Measurements from ENCODE around the gene SEC22B. TPM values are rescaled to one million over a fixed set of nuclear protein-coding genes. Genes with fewer than 3 reads are reported as not detected.
"Not testable (repeated sequence)": the region's sequence is repeated elsewhere in the genome, so short reads cannot be mapped to it uniquely, and the experiment has no call there.

SEC22B gene
- total RNA-seq, 1 donor from 2014 or later: 26.7 TPM

GRCh38 chr1:120145806-120146205 is 30.5 kb downstream of the SEC22B start:
- DNase-seq (ENCODE audit: low read depth, low spot score): not testable (repeated sequence)

DNA sequence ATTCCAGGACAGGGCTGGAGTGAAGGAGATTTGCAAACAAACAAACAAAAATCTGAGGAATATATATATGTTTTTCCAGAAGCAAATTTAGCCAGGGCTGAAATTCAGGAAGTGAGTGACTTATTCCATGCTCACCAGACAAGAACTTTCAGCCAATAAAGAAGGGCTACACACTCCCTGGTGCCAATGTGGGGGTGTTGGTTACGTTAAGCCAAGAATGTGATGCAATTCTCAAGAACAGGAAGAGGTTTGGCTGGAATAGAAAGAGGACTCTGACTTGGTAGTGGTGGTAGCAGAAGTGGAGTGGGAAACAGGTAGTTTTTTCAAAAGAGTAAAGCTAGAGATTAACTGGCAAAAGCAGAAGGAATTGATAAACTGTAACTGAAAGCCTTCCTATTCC is 31.7 kb downstream of the SEC22B start:
- DNase-seq (ENCODE audit: low read depth, low spot score): not testable (repeated sequence)

- DNase-seq (ENCODE audit: low read depth, low spot score): not testable (repeated sequence)
Measured at GRCh38 chr1:120144169-120144568, 32.2 kb downstream of the SEC22B start.

GRCh38 chr1:120143334-120143733 is 33.0 kb downstream of the SEC22B start:
- DNase-seq (ENCODE audit: low read depth, low spot score): not testable (repeated sequence)

DNA sequence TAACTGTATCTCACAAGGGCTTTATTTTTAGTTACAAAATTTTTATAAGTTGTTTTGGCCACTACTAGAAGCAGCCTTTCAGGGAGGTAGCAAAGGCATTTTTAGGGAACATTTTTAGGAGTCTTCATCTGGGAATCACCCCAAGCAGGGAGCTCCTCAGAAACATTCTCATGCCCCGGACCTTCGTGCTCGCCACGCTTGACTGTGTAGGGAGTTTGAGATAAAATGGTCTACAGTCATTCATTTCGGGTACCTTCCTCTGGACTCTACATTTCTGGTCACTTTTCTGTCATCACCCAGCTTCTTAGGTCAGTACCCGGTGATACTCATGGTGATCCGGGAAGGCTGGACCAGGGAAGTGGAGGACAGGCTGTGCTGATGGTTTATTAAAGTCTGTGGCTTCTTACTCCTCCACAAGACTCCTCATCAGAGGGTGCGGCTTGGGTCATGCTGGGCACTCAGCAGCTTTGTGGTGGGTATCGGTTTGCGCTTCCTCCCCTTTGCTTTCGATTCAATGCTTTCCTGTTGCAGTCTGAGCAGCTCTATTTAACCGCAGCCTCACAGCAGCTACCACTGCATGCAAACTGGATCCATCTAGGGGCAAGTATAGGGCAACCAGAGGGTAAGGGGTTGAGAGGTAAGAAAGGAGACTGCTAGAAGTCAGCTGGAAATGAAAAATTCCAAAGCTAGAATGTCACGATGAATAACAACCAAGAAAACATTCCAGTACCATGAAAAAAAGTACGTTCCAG is 33.6 kb downstream of the SEC22B start:
- DNase-seq (ENCODE audit: low read depth, low spot score): not testable (repeated sequence)

GRCh38 chr1:120141865-120142264 is 34.5 kb downstream of the SEC22B start:
- DNase-seq (ENCODE audit: low read depth, low spot score): not testable (repeated sequence)

DNA sequence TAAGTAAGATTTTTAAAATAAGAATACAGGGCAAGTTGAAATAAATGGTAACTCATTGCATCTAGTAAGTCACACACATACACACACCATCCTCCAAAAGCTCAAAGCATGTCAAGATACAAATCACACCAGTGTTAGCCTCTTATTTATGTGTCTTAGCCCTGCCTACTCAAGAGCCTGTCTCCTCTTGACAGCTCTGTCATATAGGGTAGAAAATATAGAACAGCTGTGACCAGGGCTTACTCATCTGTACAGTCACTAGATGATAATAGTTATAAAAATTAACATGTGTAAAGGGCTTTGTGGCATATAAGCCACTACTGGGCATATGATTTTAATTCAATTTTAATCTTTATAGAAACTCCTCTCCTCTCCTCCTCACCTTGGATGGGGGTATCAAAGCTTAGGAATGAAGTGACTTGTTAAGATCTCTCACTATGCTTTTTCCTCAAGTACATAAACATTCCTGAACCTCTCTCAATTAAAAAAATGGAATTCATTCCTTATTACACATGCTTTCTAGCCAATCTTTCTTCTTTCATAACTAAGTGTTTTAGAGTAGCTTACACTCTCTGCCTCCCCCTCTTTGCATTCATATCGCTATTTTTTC is 35.6 kb downstream of the SEC22B start:
- DNase-seq (ENCODE audit: low read depth, low spot score): not testable (repeated sequence)

- DNase-seq (ENCODE audit: low read depth, low spot score): not testable (repeated sequence)
Measured at GRCh38 chr1:120136086-120136485, 40.2 kb downstream of the SEC22B start.

- DNase-seq (ENCODE audit: low read depth, low spot score): not testable (repeated sequence)
Measured at GRCh38 chr1:120133928-120134325, 42.4 kb downstream of the SEC22B start.

DNA sequence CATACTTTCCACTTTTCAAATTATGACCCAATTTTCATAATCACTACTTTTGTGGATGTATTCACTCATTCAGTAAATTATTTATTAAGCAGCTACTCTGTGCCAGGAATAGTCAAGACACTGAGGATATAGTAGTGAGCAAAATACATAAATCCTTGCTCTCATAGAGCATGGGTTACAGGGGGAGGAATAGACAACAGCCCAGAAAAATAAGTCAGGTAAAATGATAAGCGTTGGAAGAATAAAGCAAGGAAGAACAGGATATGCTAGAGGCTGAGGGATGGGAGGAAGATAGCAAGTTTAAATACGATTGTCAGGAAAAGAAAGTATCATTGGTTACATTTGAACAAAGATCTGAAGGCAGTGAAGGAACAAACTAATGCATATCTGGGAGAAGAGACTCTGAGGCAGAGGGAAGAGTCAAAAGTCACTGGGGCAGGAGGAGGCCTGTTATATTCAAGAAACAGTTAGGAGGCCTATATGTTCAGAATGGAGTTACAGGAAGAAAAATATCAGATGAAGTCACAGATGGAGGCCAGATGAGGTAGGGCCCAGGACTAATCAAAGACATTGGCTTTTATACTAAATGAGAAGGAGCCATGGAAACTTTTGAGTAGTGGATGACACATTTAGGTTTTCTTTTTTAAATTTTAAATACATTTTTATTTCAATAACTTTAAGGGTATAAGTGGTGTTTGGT is 42.9 kb downstream of the SEC22B start:
- DNase-seq (ENCODE audit: low read depth, low spot score): no peak

DNA sequence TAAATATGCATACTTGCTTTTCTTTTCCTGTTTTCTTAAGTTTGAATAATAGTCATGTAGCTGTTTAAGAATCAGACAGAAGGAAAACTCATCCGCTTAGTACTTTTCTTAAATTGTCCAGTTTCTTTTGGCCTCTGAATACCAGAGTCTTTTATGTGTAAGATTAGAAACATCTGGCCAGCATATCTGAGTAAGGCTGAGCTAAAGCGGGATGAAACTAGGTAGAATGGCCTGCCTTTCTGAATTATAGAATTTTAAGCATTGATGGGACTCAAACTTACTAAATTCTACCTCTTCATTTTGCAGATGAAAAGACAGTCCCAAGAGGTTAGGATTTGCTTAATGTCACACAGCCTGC is 43.9 kb downstream of the SEC22B start:
- not testable (repeated sequence) for DNase-seq (ENCODE audit: low read depth, low spot score)

DNA sequence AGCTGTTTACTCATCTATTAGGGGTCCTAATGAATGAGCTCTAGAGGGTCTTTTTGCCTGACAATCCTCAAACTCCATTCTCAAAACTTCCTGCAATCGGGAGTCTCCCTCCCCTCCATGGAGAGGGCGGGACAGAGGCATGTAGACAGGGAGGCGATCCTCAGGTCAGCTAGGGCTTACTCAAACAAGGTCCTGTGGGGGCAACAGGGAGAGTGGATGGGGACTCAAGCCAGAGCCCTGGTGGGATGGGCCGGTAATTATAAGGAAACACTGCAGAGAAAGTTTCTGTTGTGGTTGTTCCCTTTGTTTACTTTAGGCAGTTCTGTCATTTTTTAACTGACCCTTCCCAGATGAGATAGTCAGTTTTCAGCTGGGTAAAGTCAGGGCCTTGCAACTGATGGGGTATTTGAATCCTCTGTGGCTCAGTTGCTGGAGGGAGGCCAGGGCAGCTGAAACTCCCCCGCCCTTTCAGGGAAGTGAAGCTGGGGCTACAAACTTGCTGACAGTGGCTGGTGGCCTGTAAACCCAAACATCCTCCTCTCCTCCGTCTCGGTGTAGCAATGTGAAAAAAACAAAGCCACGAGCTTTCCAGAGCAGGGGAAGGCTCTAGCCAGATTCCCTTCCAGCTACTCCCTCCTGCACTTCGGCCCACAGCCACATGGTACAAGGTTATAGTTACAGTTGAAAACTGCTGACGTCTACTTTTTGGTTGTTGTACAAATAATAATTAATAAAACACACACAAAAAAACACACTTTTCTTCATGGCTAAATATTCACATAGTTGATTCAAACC is 44.5 kb downstream of the SEC22B start:
- not testable (repeated sequence) for DNase-seq (ENCODE audit: low read depth, low spot score)

DNA sequence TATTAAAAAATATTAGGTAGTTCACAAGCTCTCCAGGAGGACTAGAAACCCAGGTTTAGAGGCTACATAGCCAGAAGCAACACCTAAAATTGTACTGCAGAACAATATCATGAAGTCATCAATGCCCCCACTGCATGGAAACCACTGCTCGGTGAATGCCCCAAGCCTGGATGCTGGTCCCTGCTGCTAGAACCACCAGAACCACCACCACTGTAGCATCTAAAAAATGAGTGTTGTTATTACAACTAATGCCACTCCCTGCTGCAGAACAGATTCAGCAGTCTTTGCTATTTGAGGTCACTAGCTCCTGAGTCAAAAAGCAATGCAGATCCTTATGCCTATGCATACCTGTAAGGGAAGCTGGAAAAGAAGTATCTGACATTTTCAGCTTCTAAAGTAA is 48.4 kb downstream of the SEC22B start:
- DNase-seq (ENCODE audit: low read depth, low spot score): not testable (repeated sequence)

DNA sequence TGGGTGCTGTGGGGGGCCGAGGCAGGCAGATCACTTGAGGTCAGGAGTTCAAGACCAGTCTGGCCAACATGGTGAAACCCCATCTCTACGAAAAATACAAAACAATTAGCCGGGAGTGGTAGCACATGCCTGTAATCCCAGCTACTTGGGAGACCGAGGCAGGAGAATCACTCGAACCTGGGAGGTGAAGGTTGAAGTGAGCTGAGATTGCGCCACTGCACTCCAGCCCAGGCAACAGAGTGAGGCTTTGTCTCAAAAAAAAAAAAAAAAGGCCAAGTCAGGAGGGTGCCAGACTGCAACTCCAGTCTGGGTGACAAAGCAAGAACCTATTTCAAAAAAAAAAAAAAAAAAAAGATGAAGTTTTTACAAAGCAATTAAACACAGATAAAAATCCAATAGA is 50.1 kb downstream of the SEC22B start:
- not testable (repeated sequence) for DNase-seq (ENCODE audit: low read depth, low spot score)

- not testable (repeated sequence) for DNase-seq (ENCODE audit: low read depth, low spot score)
Measured at GRCh38 chr1:120124628-120125027, 51.7 kb downstream of the SEC22B start.

DNA sequence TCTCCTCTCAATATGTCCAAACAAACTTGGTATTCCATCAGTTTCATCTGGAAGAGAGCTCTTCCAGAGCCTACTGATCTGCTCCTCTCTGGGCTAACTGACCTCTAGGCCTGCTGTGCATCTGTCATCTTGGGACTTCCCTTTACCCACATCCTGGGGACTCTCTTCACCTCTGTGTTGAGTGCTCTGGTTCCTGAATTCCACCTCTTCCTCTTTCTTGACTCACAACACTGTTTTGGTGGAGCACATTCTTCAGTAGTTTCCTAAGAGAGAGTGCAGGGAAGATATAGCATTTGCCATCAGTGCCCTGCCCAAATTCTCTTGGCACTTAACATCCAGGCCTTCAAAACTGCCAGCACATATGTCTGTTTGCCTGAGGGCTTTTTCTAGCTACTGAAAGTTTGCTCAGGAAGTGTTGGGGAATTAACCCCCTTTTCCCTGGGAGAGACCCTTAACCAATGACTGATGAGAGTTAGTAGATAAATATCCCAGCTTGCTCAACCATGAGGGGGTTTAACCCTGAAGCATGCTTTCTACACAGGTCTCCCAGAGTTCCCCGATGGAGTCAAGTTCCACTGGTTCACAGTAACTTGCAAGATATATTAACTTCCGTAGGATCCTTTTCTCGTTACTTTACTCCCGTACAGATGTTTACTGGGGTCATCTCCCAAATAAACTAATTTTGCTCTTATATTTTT is 52.4 kb downstream of the SEC22B start:
- not testable (repeated sequence) for DNase-seq (ENCODE audit: low read depth, low spot score)

DNA sequence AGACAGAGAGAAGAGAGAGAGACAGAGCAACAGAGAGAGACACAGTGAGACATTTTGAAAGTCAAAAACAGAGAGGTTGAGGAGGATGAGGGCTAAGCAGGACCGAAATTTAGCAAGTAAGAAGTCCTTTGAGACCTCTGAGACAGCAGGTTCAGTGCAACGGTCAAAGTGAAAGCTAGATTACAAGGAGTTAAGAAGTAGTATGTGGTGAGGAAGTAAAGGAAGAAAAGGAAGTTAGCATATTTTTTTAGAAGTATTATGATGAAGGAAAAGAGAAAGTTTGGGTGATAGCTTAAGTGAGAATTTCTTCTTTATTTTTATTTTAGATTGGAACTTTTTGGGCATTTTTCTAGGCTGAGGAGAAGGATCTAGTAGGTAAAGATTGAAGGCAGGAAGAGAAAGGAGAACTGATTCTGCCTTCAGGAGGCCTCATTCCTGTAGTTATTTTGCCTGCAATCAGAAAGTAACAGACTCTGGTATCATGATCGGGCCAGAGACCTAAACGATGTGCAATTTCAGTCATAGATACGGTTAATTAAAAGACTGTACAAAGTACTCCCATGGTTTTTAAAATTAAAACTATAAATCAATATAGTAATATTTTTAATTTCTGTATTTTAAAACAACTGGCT is 53.9 kb downstream of the SEC22B start:
- DNase-seq (ENCODE audit: low read depth, low spot score): not testable (repeated sequence)

DNA sequence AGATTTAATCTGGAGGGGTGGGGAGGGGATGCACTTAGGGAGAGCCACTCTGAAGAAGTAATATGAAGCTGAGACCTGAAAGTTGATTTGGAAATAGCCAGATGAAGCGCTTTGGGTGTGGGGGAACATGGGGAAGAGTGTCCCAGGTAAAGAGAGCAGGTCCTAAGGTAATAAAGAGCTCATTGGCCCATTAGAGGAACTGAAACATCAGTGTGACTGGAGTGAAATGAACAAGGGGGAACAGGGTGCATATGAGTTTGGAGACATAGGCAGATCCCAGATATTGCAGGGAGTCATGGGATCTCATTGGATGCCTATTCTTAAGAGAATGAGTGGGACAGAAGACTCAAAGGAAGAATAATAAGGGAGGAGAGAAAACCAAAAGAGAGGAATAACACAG is 54.5 kb downstream of the SEC22B start:
- not testable (repeated sequence) for DNase-seq (ENCODE audit: low read depth, low spot score)

GRCh38 chr1:120120525-120120924 is 55.8 kb downstream of the SEC22B start:
- DNase-seq (ENCODE audit: low read depth, low spot score): not testable (repeated sequence)
